Measurements from ENCODE around the gene PTPRN2.

GRCh38 chr7:157759246-157759805 lies 828.3 kb downstream of the PTPRN2 start:
- TF ChIP-seq CTCF (conservative IDR thresholded peaks at IDR 0.05; ENCODE audit: low read depth, low read length) (no peak), EZH2 (IDR thresholded peaks at IDR 0.05; ENCODE audit: borderline replicate concordance, low read depth, low read length, poor library complexity, severe bottlenecking) (no peak)

Data from A673 (cell line).